B cell (primary cell): Measurements from ENCODE around the gene CLDN2.

Experiments used
- CTCF ChIP-seq: fragments of 200-600 bp; IDR thresholded peaks from one replicate; pipeline ENCODE4 v1.8.0; 2022; ENCODE audit warnings: antibody characterized with exemption, mild to moderate bottlenecking
- EZH2 ChIP-seq: IDR thresholded peaks from 2 replicates; pipeline ENCODE4 v1.6.1; 2012; ENCODE audit warnings: borderline replicate concordance, low read depth, mild to moderate bottlenecking, moderate library complexity, low read length; ENCODE audit not compliant: insufficient read depth, poor library complexity, severe bottlenecking

GRCh38 chrX:106927700-106928099, 7.5 kb downstream of the CLDN2 start:
- TF ChIP-seq CTCF (no peak), EZH2 (no peak)
